Embryonic facial prominence (tissue), 1 donor: ENCODE data around the gene STX2.

Experiments
- DNase-seq: peaks from one replicate; pipeline ENCODE4 v3.0.0-alpha.2; 2016; ENCODE audit errors: extremely low spot score

Gene STX2

GRCh38 chr12:130831876-130832405 lies 7.1 kb downstream of the STX2 start:
- DNase-seq, result no peak

- no peak for DNase-seq
Measured at GRCh38 chr12:130831246-130831645, 7.8 kb downstream of the STX2 start.

GRCh38 chr12:130830246-130830551 lies 8.9 kb downstream of the STX2 start:
- no peak for DNase-seq

DNA sequence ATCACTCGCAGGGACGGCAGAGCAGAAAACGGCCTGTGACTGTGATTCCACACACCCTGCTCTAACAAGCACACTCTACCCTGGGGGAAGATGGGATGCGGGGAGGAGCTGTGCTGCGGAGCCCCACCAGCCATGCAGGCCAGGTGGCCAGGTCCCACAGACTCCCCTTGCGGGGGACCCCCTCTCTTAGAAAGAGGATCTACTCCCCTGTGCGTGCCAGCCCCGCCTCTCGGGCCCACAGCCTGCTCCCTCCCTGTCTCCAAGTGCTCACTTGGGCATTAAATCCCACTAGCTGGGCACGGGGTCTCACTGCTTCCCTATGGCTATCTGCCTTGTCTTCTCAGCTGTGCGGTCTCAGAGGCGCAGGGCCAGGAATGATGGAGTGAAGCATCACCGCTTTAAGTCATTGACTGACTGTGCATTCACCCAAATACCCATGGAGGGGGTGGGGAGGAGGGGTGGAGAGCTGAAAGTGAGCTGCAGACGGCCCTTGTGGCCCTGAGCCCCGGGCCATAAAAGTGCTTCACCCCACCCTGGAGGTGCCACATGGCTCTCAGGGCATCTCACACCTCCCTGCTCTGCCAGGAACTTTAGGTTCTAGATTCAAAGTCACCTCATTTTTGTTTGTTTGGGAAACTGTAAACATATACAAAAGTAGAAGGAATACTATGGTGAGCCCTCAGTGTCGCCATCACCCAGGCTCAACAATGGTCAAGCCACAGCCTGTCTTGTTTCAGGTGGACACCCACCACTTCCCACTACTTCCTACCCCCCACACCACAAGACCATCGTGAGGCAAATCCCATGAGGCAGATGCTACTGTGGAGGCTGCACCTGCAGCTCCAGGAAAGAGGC lies 9.4 kb downstream of the STX2 start:
- DNase-seq, result no peak

GRCh38 chr12:130828895-130829294 lies 10.2 kb downstream of the STX2 start:
- no peak for DNase-seq

DNA sequence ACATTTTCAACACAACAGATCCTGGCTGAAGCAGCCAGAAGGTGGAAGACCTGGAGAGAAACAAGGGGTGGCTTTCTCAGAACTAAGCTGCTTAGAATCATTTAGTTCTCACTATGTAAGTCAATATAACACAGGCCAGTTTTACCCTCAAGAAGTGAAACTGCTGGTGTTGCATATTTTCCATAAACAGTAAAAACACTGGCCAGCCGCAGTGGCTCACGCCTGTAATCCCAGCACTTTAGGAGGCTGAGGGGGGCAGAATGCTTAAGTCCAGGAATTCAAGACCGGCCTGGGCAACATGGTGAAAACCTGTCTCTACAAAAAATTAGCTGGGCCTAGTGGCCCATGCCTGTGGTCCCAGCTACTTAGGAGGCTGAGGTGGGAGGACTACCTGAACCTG lies 11.6 kb downstream of the STX2 start:
- DNase-seq, result no peak

DNA sequence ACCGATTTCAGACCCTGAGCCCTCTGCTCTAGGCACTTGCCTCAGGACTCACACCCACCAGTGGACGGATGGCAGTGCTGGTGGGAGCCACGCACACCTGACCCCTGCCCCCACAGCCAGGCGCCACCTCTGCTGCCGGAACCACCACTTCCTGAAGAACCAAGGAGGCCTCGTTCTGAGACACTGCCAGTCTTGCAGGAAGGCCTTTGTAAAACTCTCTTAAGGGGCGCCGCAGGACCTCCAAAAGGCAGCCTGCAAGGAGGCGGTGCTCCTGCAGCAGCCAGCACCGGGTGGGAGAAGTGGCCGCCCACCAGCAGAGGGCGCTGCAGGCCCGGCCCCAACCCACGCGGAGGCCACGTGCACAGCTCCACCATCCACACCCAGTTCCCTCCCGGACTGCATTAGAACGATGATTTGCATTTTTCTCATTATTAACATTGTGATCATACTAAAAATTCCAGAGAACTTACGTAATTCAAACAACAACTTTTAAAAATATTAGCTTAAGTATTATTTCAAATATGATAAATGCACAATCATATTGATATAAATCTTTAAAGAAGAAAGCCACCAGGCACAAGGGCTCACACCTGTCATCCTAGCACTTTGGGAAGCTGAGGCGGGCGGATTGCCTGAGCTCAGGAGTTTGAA lies 12.8 kb downstream of the STX2 start:
- no peak for DNase-seq

GRCh38 chr12:130825771-130826150 lies 13.3 kb downstream of the STX2 start:
- no peak for DNase-seq

DNA sequence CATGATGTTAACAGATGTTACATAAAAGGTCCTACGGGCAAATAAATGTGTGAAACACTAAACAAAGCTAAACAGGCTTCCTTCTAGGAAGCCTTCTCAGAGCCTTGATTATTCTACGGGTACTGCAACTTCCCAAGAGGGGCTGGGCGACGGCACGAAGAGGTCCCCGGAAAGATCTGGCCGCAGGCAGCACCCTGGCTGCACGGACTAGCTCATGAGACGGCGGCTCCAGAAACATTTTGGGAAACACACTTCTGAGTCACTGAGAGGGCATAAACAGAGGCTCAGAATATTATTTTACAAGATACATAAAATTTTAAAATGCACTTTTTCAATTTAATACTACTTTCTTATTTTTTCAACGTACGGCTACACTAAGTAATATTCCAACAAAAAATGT lies 19.4 kb downstream of the STX2 start:
- no peak for DNase-seq

- no peak for DNase-seq
Measured at GRCh38 chr12:130818635-130819576, 20.1 kb downstream of the STX2 start.

DNA sequence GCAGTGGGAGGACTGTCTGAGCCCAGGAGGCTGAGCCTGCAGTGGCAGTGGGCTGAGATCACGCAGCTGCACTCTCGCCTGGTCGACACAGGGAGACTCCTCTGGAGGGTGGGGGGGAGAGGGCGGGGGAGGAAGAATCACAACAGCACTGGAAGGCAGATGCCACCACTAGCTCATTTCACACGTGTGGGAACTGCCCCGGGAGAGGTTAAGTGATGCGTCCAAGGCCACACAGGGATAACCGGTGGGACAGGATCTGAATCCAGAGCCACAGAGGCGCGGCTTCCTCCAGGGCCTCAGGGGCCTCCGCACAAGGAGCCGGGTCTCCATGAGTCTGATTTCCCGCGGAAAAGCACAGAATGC lies 20.8 kb downstream of the STX2 start:
- DNase-seq, result no peak

- DNase-seq, result no peak
Measured at GRCh38 chr12:130817804-130818203, 21.2 kb downstream of the STX2 start.

- DNase-seq, result no peak
Measured at GRCh38 chr12:130816097-130816496, 23.0 kb downstream of the STX2 start.

- no peak for DNase-seq
Measured at GRCh38 chr12:130815028-130815741, 23.9 kb downstream of the STX2 start.

- DNase-seq, result no peak
Measured at GRCh38 chr12:130813949-130814348, 25.1 kb downstream of the STX2 start.

- DNase-seq, result no peak
Measured at GRCh38 chr12:130813436-130813835, 25.6 kb downstream of the STX2 start.

GRCh38 chr12:130809791-130810190 lies 29.3 kb downstream of the STX2 start:
- no peak for DNase-seq

DNA sequence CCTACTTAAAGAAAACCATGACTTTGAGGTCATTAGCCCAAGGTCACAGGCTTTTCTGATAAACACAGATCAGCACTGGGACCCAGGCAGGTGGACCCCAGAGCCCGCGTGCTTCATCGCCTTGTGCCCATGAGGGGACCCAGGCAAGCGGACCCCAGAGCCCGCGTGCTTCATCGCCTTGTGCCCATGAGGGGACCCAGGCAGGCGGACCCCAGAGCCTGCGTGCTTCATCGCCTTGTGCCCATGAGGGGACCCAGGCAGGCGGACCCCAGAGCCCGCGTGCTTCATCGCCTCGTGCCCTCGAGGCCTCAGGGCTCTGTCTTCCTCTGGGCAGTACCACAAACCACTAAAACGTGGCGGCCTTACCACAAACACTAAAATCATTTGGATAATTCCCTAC lies 31.7 kb downstream of the STX2 start:
- DNase-seq, result no peak

- DNase-seq, result no peak
Measured at GRCh38 chr12:130806574-130806973, 32.5 kb downstream of the STX2 start.

DNA sequence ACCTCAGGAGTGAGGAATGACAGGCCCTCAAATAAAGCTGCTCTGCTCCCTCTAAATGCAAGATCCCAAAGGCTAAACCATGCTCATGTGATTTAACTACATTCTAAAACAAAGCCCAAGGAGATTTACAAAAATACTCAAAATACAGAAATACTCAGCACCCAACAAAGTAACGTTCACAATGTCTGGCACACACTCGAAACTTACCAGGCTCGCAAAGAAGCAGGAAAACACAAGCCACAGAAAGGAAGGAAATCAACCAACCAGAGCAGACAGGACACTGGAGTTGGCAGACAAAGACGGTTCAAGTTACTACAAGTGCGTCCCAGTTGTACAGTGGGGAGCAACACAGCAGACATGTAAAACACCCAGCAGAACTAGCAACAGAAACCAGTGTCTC lies 33.4 kb downstream of the STX2 start:
- no peak for DNase-seq

GRCh38 chr12:130804216-130804615 lies 34.8 kb downstream of the STX2 start:
- no peak for DNase-seq

GRCh38 chr12:130803702-130804101 lies 35.3 kb downstream of the STX2 start:
- no peak for DNase-seq
